Esophagus squamous epithelium (tissue), 5 donors: ENCODE measurements around the gene SERPINA1. TPM values are rescaled to one million over a fixed set of nuclear protein-coding genes. Genes with fewer than 3 reads are reported as not detected.

Experiments
- DNase-seq: peaks from one replicate; lab custom pipeline; 2025; lab: John Stamatoyannopoulos, UW
- H3K27ac ChIP-seq, 4 donors: fragments of 200-600 bp; sonication (generic); one replicate each; pipeline ENCODE4 v1.5.1; 2016 to 2019; ENCODE audit warnings: mild to moderate bottlenecking in 1 of 4
- H3K27me3 ChIP-seq, 4 donors: fragments of 200-600 bp; sonication (generic); 1 replicate in 3 of 4; 2 replicates in 1 of 4; pipeline versions ENCODE4 v1.5.1 to v1.6.0; 2017 to 2021; ENCODE audit warnings: antibody characterized with exemption in 1 of 4
- H3K36me3 ChIP-seq, 3 donors: fragments of 200-600 bp; sonication (generic); one replicate each; pipeline ENCODE4 v1.5.1; 2016 to 2019
- H3K4me1 ChIP-seq, 3 donors: fragments of 200-600 bp; sonication (generic); one replicate each; pipeline ENCODE4 v1.5.1; 2017 to 2019
- H3K4me3 ChIP-seq, 4 donors: fragments of 200-600 bp; sonication (generic); 1 replicate in 3 of 4; 2 replicates in 1 of 4; pipeline ENCODE4 v1.5.1; 2016 to 2019; ENCODE audit warnings: mild to moderate bottlenecking in 2 of 4, moderate library complexity in 1 of 4
- H3K9me3 ChIP-seq, 3 donors: fragments of 200-600 bp; sonication (generic); one replicate each; pipeline ENCODE4 v1.5.1; 2016 to 2019
- POLR2A ChIP-seq, 4 donors: fragments of 450-650 bp; IDR thresholded peaks; one replicate each; pipeline ENCODE4 v1.6.1; 2017; ENCODE audit warnings: antibody characterized with exemption in 4 of 4, mild to moderate bottlenecking in 4 of 4, moderate library complexity in 3 of 4
- WGBS, 2 donors: methylation state at CpG; one replicate each; pipeline ENCODE4 v1.1.5; 2018; 5-methylcytosine and 5-hydroxymethylcytosine counted together
- intact Hi-C: fragments of 100-400 bp; cut with DNase I; formaldehyde crosslinking; loops from one replicate; pipeline ENCODE4 v1.15.0; 2022
- total RNA-seq, 4 donors: library from RNA; depleted of rRNA; stranded (reverse); fragments of >200 nt; gene quantifications; one replicate each; pipeline ENCODE4 v1.1.0, GENCODE V29; 2016
- TF ChIP-seq, protein P1 (sequence below), 6 experiments: fragments of 450-650 bp in 4 of 6; fragments of 200-600 bp in 2 of 6; sonication (generic) in 2 of 6; IDR thresholded peaks; one replicate each; pipeline ENCODE4 v1.5.1; 2016 to 2019; ENCODE audit warnings: antibody characterized with exemption in 6 of 6, mild to moderate bottlenecking in 4 of 6, moderate library complexity in 4 of 6
- donor health status: DM: yes; HTN: yes; CAD: no.

SERPINA1 gene
- total RNA-seq, 4 donors from 2014 or later, result 1.7 to 16.4 (median 5.8) TPM

DNA sequence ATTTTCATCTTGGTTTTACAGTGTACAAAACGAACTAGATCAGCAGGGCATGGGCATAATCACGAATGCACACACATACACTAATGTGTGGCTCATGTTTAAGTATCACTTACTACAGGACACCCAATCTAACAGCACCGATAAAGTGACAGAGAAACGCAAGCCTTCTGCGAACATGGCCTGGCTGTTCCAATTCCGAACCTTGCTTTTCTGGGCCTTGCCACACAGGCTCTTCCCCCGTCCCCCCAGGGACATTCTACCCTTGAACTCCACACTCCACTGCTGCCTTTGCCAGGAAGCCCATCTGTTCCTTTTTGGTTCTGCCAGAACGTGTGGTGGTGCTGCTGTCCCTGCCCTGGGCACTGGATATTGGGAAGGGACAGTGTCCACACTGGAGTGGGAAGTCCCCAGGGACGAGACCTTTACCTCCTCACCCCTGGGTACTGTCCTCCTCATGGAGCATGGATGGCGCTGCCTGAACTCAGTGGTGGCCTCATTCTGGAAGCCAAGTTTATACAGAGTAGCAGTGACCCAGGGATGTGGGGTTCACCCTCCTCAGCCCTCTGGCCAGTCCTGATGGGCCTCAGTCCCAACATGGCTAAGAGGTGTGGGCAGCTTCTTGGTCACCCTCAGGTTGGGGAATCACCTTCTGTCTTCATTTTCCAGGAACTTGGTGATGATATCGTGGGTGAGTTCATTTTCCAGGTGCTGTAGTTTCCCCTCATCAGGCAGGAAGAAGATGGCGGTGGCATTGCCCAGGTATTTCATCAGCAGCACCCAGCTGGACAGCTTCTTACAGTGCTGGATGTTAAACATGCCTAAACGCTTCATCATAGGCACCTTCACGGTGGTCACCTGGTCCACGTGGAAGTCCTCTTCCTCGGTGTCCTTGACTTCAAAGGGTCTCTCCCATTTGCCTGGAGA, 7.9 kb downstream of the SERPINA1 start:
- H3K27me3 ChIP-seq, result peaks cover 0 to 11% (median 0%) of the 10 kb centered on the region in 4 donors
- no peaks in the 10 kb centered on the region for H3K36me3 ChIP-seq
- 69 to 74% methylated on average over 12 to 15 of the region's 16 CpGs for WGBS, 2 donors
- no peak overlapping the region for H3K4me3 ChIP-seq
- TF ChIP-seq, protein P1, sequence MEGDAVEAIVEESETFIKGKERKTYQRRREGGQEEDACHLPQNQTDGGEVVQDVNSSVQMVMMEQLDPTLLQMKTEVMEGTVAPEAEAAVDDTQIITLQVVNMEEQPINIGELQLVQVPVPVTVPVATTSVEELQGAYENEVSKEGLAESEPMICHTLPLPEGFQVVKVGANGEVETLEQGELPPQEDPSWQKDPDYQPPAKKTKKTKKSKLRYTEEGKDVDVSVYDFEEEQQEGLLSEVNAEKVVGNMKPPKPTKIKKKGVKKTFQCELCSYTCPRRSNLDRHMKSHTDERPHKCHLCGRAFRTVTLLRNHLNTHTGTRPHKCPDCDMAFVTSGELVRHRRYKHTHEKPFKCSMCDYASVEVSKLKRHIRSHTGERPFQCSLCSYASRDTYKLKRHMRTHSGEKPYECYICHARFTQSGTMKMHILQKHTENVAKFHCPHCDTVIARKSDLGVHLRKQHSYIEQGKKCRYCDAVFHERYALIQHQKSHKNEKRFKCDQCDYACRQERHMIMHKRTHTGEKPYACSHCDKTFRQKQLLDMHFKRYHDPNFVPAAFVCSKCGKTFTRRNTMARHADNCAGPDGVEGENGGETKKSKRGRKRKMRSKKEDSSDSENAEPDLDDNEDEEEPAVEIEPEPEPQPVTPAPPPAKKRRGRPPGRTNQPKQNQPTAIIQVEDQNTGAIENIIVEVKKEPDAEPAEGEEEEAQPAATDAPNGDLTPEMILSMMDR (IDR thresholded peaks at IDR 0.05), result no peak
- no peak for TF ChIP-seq POLR2A (IDR thresholded peaks at IDR 0.05)
- no peaks in the 10 kb centered on the region for H3K9me3 ChIP-seq
- intact Hi-C loops, result no loop called here
- no peak for DNase-seq
- H3K4me1 ChIP-seq, result peaks cover 0 to 9% (median 0%) of the 10 kb centered on the region in 3 donors
- no peak overlapping the region for H3K27ac ChIP-seq

DNA sequence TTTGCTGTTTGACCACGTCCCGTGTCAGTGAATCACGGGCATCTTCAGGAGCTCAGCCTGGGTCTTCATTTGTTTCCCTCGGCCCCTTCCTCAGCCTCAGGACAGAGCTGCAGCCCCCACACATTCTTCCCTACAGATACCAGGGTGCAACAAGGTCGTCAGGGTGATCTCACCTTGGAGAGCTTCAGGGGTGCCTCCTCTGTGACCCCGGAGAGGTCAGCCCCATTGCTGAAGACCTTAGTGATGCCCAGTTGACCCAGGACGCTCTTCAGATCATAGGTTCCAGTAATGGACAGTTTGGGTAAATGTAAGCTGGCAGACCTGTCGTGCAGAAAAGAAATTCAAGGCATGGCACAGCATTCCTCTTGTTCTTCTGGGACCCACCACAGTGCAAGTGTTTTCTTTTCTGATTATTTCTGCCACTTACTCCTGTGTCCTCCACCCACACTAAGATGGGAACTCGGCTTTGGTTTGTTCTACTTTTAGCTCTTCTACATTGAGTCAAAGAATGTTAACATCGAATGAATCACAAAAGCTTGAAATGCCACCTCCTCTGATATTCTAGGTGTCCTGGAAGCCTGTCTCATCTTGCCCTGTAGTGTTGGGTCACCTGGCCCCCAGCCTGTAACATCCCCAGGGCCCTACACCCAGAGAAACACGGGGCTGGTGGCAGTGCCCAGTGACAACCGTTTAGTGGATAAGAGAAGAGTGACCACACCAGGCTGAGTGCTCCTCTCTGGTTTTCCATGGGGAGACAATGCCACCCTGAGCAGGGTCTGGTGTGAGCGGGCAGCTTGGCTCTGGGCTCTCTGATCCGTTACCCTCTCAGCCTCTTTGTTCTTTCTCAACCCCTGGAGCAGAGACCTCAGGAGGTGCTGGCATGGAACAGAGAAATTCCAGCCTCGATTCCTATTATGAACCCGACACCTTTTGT, 8.8 kb downstream of the SERPINA1 start:
- DNase-seq, result no peak
- Histone ChIP-seq H3K27ac (no peak overlapping the region), H3K9me3 (no peaks in the 10 kb centered on the region), H3K36me3 (no peaks in the 10 kb centered on the region), H3K27me3 (peaks cover 0 to 11% (median 0%) of the 10 kb centered on the region in 4 donors), H3K4me1 (peaks cover 0 to 9% (median 0%) of the 10 kb centered on the region in 3 donors), H3K4me3 (no peak overlapping the region)
- TF ChIP-seq, protein P1 (IDR thresholded peaks at IDR 0.05), result no peak
- TF ChIP-seq POLR2A (IDR thresholded peaks at IDR 0.05), result no peak
- WGBS, 2 donors, result 61 to 66% methylated on average over 14 to 16 of the region's 16 CpGs
- intact Hi-C loops, result no loop called here

DNA sequence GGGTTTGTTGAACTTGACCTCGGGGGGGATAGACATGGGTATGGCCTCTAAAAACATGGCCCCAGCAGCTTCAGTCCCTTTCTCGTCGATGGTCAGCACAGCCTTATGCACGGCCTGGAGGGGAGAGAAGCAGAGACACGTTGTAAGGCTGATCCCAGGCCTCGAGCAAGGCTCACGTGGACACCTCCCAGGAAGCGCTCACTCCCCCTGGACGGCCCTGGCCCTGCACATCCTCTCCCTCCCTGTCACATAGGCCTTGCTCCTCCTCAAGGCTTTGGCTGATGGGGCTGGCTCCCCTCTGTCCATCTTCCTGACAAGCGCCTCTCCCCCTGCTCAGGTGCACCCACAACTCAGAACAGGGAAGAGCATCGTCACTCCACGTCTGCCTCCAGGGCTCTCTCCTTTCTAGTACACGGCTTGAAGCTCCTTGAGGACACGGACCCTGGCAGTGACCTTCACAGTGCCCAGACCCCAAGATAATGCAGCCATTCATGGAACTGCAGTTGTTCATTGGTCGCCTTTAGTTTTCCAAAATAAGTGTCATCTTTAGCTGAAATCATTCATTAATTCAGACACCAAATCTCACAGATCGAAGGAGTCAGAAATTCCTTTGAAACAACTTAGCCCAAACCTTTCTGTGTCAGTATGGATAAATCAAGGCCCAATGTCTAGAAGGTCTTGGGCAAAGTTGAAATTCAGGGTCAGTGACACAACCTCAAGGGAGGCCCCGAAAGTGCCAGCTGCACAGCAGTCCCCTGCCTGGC, 9.7 kb downstream of the SERPINA1 start:
- H3K36me3 ChIP-seq, result no peaks in the 10 kb centered on the region
- H3K27ac ChIP-seq, result no peak overlapping the region
- intact Hi-C loops, result no loop called here
- TF ChIP-seq, protein P1 (IDR thresholded peaks at IDR 0.05), result no peak
- TF ChIP-seq POLR2A (IDR thresholded peaks at IDR 0.05), result no peak
- no peak overlapping the region for H3K4me3 ChIP-seq
- H3K27me3 ChIP-seq, result peaks cover 0 to 11% (median 0%) of the 10 kb centered on the region in 4 donors
- H3K9me3 ChIP-seq, result no peaks in the 10 kb centered on the region
- 65 to 75% methylated on average over 7 to 17 of the region's 17 CpGs for WGBS, 2 donors
- H3K4me1 ChIP-seq, result peaks cover 0 to under 1% (median 0%) of the 10 kb centered on the region in 3 donors
- DNase-seq, result no peak

DNA sequence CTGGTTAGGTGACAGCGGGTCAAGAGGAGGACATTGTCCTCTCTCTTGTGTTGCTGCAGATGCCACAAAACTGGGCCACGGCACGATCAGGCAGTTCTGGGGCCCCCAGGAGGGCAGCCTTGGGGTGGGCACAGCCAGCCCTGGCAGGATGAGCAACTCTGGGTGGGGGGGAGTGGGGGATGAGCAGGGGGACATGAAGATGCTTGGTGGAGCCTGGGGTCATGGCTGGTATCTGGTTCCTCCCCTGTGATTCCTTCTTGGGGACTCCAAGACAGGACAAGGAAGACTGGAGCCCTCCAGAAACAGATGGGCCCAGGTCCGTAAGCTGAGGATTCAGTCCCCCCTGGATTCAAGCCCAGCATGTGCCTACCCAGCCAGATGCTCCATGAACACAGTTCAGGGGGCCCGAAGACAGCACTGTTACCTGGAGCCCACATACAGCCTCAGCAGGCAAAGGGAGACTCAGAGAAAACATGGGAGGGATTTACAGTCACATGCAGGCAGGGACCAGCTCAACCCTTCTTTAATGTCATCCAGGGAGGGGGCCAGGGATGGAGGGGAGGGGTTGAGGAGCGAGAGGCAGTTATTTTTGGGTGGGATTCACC, 10.4 kb downstream of the SERPINA1 start:
- H3K4me3 ChIP-seq, result no peak overlapping the region
- no peaks in the 10 kb centered on the region for H3K4me1 ChIP-seq
- no peaks in the 10 kb centered on the region for H3K9me3 ChIP-seq
- H3K36me3 ChIP-seq, result no peaks in the 10 kb centered on the region
- TF ChIP-seq, protein P1 (IDR thresholded peaks at IDR 0.05), result no peak
- TF ChIP-seq POLR2A (IDR thresholded peaks at IDR 0.05), result no peak
- 80 to 82% methylated on average over 3 to 5 of the region's 6 CpGs for whole genome bisulfite sequencing, 2 donors
- no peak overlapping the region for H3K27ac ChIP-seq
- intact Hi-C loops, result no loop called here
- DNase-seq, result no peak
- H3K27me3 ChIP-seq, result peaks cover 0 to 11% (median 0%) of the 10 kb centered on the region in 4 donors
